Activated naive CD4-positive, alpha-beta T cell treated with anti-CD3 and anti-CD28 coated beads, Interleukin-2, amount 50 U/mL, for 16 hours (primary cell): ENCODE results near the gene TBC1D16.
A peak's percentile ranks its signal among the peaks of the same experiment; 100 is the strongest.
"Not testable (repeated sequence)": the region's sequence is repeated elsewhere in the genome, so short reads cannot be mapped to it uniquely, and the experiment has no call there.

Source experiments
- DNase-seq: peaks from one replicate; pipeline ENCODE4 v3.0.0-alpha.2; 2020

TBC1D16 gene

DNA sequence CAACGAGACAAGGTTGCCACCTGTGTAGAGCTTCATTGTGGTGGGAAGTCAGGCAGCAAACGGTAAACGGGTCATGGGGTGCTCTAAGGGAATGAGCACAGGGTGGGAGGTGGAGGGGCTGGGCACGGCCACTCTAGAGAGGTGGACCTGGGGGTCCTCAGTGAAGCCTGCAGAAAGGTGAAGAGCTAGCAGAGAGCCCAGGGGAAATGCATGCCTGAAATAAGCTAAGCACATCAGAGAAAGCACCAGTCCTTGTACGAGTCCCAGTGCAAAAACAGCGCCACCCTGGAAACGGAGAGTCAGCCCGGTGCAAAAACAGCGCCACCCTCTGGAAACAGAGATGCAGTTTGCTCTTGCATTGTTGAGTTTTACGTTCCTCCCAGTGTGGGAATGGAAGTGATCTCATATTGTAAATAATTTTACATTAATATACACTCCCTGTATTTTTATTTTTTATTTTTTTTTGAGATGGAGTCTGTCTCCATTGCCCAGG is 65.0 kb downstream of the TBC1D16 start:
- peak; percentile 38 for DNase-seq

DNA sequence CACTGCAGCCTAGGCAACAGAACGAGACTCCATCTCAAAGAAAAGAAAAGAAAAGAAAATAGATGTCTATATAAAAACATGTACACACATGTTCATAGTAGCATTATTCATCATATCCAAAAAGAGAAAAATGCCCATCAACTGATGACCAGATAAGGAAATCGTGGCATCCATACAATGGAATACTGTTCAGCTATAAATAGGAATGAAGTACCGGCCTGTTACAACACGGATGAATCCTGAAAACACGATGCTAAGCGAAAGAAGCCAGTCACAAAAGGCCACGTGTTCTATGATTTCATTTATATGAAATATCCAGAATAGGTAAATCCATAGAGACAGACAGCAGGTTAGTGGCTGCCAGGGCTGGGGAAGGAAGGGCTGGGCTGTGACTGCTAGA is 65.8 kb downstream of the TBC1D16 start:
- no peak for DNase-seq

DNA sequence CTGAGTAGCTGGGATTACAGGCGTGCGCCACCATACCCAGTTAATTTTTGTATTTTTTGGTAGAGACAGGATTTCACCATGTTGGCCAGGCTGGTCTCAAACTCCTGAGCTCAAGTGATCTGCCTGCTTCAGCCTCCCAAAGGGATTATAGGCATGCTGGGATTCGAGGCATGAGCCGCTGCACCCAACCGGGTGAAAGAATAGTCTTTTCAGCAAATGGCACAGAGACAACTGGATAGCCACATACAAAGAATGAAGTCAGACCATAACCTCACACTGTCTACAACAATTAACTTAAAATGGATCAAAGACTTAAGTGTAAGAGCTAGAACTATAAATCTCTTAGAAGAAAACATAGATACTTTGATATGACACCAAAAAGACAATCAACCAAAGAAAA is 67.6 kb downstream of the TBC1D16 start:
- DNase-seq = no peak

DNA sequence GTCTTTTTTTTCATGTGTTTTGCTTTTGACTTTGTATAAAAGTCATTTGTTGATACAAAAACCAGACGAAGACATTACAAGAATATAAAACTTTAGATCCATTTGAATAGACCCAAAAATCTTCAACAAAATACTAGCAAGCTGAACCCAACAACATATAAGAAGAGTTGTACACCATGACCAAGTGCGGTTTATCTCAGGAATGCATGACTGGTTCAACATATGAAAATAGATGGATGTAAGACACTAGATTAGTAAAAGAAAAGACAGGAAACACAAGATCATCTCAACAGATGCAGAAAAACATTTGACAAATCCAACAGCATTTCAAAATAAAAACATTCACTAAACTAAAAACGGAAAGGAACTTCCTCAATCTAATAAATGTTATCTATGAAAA is 69.0 kb downstream of the TBC1D16 start:
- DNase-seq = no peak

DNA sequence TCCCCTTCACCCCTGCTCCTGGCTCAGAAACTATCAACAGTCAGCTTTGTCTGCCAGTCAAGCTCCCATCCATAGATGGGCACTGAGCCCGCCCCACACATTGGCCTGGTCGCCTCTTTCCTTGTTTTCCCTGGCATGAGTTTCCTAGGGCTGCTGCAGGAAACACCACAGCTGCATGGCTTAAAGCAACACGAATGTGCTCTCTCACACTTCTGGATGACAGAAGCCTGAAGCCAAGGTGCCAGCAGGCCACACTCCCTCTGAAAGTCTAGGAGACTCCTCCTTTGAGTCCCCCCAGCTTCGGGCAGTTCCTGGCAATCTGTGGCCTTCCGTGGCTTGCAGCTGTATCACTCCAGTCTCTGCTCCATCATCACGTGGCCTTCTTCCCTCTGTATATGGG is 69.9 kb downstream of the TBC1D16 start:
- no peak for DNase-seq

DNA sequence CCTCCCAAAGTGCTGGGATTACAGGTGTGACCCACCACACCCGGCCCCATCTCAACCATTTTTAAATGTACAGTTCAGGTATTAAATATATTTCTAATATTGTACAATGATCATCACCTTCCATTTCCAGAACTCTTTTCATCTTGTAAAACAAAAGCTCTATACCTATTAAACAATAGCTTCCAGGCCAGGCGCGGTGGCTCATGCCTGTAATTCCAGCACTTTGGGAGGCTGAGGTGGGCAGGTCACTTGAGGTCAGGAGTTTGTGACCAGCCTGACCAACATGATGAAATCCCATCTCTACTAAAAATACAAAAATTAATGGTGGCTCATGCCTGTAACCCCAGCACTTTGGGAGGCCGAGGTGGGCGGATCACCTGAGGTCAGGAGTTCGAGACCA is 73.2 kb downstream of the TBC1D16 start:
- DNase-seq = not testable (repeated sequence)

DNA sequence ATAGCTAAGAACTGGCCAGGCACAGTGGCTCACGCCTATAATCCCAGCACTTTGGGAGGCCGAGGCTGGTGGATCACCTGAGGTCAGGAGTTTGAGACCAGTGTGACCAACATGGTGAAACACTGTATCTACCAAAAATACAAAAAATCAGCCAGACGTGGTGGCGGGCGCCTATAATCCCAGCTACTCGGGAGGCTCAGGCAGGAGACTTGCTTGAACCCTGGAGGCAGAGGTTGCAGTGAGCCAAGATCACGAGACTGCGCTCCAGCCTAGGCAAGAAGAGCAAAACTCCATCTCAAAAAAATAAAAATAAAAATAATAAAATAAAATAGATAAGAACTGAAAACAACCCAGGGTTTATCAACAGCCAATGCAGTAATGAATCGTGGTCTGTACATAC is 74.1 kb downstream of the TBC1D16 start:
- DNase-seq = not testable (repeated sequence)

DNA sequence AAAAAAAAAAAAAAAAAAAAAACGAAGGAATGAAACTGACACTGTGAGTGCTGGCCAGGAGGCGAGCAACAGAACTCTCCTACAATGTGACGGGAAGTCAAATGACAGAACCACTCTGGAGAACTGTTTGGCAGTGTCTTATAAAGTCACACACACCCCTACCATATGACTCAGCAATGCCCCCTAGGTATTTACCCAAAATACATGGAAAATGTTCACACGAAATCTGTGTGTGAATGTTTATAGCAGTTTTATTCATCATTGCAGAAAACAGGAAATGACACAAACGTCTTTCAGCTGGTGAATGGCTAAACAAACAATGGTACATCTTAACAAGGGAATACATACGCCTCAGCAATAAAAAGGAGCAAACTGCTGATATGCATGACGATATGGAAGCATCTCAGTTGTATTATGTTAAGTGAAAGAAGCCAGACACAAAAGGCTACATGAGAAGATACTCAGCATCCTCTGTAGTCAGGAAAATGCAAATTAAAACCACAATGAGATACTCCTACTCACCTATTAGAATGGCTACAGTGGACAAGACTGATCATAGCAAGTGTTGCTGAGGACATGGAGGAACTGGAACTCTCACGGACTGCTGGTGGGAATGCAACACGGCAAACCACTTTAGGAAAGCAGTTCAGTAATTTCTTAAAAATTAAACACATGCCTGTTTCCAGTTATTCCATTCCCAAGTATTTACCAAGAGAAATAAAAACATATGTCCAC is 74.7 kb downstream of the TBC1D16 start:
- DNase-seq = no peak

DNA sequence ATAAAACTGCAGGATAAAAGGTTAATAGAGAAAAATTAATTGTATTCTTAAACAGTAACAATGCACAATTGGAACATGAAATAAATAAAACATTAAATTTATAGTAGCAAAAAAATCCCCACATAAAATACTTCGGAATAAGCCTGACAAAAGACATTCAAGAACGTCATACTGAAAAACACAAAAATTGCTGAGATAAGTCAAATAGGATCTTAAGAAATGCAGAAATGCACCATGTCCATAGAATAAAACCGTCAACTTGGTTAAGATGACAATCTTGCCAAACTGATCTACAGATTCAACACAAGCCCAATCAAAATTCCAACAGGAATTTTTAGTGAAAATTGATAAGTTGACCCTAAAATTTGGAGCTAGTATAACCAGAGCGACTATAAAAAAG is 76.6 kb downstream of the TBC1D16 start:
- DNase-seq = no peak

DNA sequence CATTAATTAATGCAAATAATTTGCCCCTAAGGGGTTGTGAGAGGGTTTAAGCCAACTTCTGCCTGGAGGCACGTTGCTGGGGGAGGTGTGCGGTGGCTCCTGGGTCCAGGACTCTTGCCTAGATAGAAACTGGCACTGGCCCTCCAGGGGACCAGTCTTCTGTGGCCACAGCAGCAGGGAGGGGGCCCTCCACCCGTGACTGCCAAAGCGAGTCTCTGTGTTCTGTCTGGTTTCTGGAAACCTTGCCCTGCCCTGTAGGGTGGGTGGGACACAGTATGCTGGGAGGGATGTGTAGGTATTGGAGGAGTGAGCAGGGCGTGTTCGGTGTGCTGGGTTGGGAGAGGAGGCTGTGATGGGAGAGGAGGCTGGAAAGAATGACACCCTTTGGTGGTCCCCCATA is 78.8 kb downstream of the TBC1D16 start:
- no peak for DNase-seq

DNA sequence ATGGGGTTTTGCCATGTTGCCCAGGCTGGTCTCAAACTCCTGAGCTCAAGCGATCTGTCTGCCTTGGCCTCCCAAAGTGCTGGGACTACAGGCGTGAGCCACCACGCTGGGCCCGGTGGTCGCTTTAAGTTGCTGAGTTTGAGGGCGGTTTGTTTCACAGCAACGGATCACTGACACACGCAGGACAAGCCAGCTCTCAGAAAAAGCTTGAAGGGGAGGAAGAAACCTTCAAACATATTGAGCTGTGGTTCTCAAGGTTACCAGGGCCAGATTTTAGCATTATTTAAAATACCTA is 79.3 kb downstream of the TBC1D16 start:
- DNase-seq = not testable (repeated sequence)

DNA sequence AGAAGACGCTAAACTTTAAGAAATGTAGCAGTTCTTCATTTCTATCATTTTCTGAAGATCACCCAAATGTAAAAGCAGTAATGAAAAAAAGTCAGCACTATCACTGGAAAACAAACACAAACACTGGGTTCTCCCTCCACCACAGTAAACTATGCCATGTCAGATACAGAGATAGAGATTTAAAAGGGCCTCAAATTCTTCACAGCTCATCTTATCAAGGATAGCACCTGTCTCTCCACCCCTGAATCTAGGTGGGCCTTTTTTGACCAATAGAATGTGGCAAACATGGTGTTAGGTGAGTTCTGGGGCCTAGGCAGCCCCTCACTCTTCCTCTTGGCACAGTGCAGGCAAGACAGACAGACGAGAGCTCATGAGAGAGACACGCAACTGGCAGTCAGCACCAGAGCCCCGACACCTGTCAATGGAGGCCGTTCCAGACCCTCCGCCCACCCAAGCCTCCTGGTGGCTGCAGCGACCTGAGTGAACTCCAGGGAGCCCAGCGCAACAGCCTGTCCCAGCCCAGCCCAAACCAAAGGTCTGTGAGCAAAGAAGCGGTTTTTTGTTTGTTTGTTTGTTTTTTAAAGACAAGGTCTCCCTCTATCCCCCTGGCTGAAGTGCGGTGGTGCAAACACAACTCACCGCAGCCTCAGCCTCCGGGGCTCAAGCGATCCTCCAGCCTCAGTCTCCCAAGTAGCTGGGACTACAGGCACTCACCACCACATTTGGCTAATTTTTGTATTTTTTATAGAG is 79.8 kb downstream of the TBC1D16 start:
- no peak for DNase-seq

DNA sequence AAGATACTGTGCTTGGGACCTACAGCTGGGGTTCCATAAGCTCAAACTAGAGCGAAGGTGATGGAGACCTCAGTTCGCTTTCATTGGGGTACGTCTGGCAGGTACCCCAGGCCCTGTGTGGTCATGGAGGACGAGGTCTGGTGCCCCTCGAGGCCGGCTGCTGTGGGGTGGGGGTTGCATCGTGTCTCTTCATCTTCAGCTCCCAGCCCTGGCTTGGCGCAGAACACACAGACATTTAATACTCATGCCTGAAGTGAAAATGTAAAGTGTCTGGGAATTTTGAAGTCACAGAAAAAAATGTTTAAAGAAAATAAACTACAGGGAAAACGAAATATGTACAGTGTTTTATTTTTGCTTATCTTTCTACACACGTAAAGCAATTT is 80.5 kb downstream of the TBC1D16 start:
- DNase-seq = no peak

DNA sequence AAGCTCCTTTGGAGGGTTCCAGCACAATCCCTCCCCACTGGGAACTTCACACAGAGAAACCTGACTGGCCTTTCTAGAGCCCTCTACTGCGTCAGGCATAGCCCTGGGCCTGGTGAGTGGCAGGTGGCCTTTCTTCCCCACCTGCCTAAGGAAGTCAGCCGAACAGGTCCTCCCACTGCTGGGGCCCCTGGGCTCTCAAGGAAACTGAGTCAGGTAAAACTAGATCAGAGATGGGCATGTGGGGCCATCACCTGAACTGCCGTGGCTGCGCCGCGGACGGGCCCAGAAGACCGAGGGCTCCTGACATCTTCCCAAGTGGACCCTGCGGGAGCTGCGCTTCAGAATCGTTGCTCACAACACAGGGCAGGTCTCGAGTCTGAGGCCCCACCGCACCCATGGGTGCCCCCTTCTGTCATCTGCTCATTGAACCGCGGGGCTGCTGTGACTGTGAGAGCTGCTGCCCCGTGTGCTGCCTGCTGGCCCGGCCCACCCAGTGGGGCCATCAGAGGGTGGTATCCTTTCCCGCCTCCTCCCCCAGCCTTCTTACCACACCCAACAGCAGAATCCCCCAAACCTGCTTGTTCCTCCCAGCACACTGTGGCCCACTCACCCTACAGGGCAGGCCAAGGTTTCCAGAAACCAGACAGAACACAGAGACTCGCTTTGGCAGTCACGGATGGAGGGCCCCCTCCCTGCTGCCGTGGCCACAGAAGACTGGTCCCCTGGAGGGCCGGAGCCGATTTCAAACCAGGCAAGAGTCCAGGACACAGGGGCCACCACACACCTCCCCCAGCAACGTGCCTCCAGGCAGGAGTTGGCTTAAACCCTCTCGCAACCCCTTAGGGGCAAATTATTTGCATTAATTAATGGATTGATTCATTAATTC is 81.1 kb downstream of the TBC1D16 start:
- no peak for DNase-seq

DNA sequence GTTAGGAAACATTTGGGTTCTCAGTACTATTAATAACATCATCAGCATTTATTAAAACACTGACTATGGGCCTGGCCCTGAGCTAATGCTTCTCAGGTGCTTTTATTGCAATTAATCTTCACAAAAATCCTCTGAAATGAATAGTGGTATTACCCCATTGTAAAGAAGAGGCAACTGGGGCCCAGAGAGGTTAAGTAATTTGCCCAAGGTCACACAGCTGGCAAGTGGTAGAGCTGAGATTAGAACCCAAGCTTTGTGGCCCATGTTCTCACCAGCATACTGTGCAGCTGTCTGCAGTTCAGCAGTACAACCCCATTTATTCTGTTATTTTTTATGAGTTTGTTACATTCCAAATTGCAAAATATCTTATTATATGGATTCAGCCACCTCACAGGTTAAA is 82.3 kb downstream of the TBC1D16 start:
- DNase-seq = no peak

DNA sequence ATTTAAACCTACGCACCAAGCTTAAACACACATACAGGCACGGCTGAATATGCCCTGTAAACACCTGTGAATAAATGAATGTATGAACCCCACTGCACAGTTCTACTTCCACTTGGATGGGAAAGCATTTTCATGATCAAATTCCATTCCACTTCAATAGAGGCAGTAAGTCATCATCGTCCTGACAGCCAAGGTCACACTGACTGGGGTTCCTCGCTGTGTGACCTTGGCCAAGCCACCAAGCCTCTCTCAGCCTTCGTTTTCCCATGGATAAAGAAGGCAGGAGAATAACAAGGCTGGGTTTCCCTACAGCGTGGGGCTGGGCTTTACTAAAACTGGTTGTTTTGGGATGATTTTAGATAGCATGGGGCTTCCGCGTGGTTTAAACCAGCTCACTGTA is 82.8 kb downstream of the TBC1D16 start:
- no peak for DNase-seq

DNA sequence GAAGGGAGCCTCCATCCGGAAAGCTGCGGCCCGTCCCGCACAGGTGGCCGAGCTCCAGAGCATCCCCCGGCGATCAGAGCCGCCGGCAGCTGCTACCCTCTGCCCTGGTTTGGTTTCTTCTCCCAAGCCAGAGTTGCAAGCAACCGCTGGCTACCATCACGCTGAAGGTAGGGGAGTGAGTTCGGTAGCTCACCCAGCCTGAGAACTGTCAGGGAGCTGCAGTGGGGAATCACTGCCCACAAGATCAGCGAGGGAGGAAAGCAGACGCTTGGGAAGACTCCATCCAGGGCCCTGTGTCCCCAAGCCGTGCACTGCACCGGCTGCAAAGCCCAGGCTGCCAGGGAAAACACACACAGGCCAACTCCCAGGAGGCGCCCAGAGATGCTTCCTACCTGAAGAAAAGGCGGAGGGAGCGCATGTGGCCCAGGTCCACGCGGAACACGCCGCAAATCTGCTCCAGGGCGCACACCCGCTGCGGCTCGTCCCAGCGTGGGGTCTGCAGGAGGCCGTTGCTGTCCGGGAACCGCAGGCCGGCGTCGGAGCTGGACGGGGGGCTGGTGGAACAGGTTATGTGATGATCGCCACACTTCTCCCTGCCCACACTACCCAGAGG is 83.3 kb downstream of the TBC1D16 start:
- no peak for DNase-seq

DNA sequence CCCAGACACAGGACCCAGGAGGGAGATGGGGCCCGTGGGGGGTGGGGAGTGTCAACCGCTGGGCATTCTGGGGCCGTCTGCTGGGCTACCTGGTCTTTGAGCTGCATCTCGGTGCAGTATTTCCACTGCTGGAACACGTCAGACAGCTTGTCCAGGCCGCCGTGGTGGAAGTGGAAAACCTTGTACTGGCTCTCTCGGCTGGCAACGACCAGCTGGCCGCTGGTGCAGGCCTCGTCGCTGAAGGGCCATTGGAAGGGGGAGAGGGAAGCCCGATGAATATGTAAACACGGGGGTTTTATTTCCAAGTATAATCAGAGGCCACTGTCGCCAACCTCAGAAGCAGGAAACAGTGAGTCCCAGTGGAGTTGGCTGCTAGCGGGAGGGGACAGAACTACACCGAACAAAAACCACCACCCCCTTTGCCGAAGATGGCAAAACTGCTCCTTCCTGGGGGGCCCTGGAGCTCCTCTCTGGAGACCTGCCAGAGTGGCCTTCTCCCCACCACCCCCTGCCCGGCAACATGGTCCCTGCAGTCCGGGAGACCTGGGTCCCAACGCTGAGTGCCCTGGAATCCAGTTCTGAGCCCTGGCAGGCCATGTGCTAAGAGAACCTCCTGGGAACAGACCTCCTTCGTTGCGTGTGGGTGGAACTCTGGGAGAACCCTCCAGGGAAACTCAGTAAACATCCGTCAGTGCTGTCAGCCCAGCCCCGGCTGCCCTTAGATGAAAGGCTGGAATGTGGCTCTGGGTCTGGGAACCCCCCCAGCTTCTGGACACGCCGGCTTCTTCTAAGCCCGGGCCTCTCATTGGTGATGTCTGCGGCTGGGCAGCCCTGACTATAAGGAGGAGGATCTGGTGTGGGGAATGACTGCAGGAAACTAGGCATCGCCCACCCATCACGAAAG is 84.1 kb downstream of the TBC1D16 start:
- no peak for DNase-seq

DNA sequence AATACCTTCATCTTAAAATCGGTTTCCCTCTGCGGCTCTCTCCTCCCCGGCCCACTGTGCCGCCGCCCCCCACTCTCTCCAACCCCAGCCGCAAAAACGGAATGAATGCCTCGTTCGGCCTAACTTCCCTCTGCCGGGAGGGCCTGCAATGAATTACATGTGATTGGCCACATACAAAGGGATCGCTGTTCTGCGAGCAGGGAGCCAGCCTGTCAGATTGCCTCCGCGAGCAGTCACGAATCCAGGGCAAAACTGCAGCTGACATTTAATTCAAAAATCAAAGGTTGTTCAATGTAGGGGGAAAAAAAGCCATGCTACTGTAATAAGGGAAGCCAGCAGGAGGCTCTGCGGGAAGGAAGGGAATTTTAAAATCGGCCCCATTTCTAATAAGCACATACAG is 84.9 kb downstream of the TBC1D16 start:
- DNase-seq = no peak

DNA sequence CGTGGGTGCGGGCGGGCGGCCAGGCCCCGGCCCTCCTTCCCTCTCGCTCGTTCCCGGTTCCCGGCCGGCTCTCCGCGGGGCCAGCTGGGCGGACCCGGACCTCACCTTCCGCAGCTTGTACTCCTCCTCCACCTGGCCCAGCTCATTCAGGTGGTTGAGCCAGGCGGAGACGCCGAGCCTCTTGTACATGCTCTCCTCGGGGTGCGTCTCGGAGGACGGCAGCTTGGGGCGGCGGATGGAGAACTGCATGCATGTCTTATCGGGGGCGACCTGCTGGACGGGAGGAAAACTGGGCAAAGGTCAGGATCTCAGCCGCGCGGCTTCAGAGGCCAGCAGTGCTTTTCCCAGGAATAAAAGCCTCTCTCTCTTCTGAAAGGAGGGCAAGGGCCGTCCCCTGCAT is 85.4 kb downstream of the TBC1D16 start:
- DNase-seq = no peak

DNA sequence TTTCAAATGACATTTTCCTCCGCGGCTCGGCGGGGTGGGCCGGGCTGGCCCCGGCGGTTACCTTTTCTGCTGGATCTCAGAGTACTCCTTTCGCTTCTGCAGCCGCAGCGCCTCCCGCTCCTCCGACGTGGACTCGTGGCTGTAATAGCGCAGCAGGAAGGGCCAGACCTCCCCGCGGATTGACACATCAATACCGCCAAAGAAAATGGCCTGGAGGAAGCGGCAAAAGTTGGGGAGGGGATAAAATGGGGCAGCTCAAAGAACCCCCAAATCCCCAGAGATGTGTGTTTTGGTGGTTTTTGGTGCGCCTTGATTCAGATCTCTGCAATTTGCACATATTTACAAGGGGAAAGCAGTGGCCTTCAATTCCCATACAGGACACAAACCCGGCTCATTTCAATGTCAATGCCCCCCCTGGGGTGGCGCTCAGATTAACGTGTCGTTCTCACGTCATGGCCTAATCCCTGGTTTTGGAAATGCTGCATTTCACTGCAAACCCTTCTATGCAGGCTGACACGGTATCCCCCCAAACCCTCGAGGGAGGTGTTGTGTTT is 85.9 kb downstream of the TBC1D16 start:
- DNase-seq = no peak
